Trophoblast cell (in vitro differentiated cells and primary cell): ENCODE data around the gene EHD3.
"Not testable (repeated sequence)": the region's sequence is repeated elsewhere in the genome, so short reads cannot be mapped to it uniquely, and the experiment has no call there.

Source experiments
- DNase-seq, 2 donors: peaks; one replicate each; pipeline ENCODE4 v3.0.0-alpha.2; 2016
- H2AFZ ChIP-seq: 2 replicates; pipeline ENCODE4 v1.6.1; 2013; ENCODE audit warnings: low read length, moderate library complexity, mild to moderate bottlenecking; ENCODE audit not compliant: insufficient read depth, poor library complexity
- H2AK5ac ChIP-seq: 2 replicates; pipeline ENCODE4 v1.6.1; 2013; ENCODE audit warnings: mild to moderate bottlenecking, low read length
- H2BK120ac ChIP-seq: 2 replicates; pipeline ENCODE4 v1.6.1; 2013; ENCODE audit warnings: low read length, mild to moderate bottlenecking, moderate library complexity; ENCODE audit not compliant: insufficient read depth, poor library complexity
- H2BK12ac ChIP-seq: 2 replicates; pipeline ENCODE4 v1.6.1; 2013; ENCODE audit warnings: mild to moderate bottlenecking, low read length, moderate library complexity
- H2BK5ac ChIP-seq: 2 replicates; pipeline ENCODE4 v1.6.1; 2013; ENCODE audit warnings: low read length, low read depth, moderate library complexity, mild to moderate bottlenecking; ENCODE audit not compliant: poor library complexity
- H3K14ac ChIP-seq: 2 replicates; pipeline ENCODE4 v1.6.1; 2013; ENCODE audit warnings: mild to moderate bottlenecking, low read length
- H3K18ac ChIP-seq: 2 replicates; pipeline ENCODE4 v1.6.1; 2013; ENCODE audit warnings: mild to moderate bottlenecking, low read length
- H3K23ac ChIP-seq: 2 replicates; pipeline ENCODE4 v1.6.1; 2013; ENCODE audit warnings: low read length
- H3K27ac ChIP-seq: 2 replicates; pipeline ENCODE4 v1.5.1; 2013; ENCODE audit warnings: low read depth, mild to moderate bottlenecking, inconsistent platforms, low read length, moderate library complexity
- H3K27me3 ChIP-seq: 2 replicates; pipeline ENCODE4 v1.6.1; 2013; ENCODE audit warnings: inconsistent platforms, mild to moderate bottlenecking, low read length, moderate library complexity; ENCODE audit not compliant: insufficient read depth
- H3K36me3 ChIP-seq, 2 experiments: 1 replicate in 1 of 2; 2 replicates in 1 of 2; pipeline ENCODE4 v1.6.1; 2013; ENCODE audit warnings: low read length in 2 of 2, mild to moderate bottlenecking in 2 of 2, moderate library complexity in 1 of 2; ENCODE audit not compliant: insufficient read depth in 2 of 2, control insufficient read depth in 1 of 2
- H3K4ac ChIP-seq: 2 replicates; pipeline ENCODE4 v1.6.1; 2013; ENCODE audit warnings: low read depth, mild to moderate bottlenecking, low read length, moderate library complexity
- H3K4me1 ChIP-seq, 2 experiments: 1 replicate in 1 of 2; 2 replicates in 1 of 2; pipeline ENCODE4 v1.6.1; 2013; ENCODE audit warnings: low read length in 2 of 2, mild to moderate bottlenecking in 2 of 2, moderate library complexity in 1 of 2; ENCODE audit not compliant: insufficient read depth in 2 of 2, control insufficient read depth in 1 of 2
- H3K4me2 ChIP-seq: 2 replicates; pipeline ENCODE4 v1.6.1; 2013; ENCODE audit warnings: inconsistent platforms, mild to moderate bottlenecking, low read length, moderate library complexity
- H3K4me3 ChIP-seq: 2 replicates; pipeline ENCODE4 v1.5.1; 2013; ENCODE audit warnings: mild to moderate bottlenecking, low read depth, low read length, inconsistent platforms
- H3K79me1 ChIP-seq: one replicate; pipeline ENCODE4 v1.6.1; 2013; ENCODE audit warnings: low read length
- H3K79me2 ChIP-seq: 2 replicates; pipeline ENCODE4 v1.6.1; 2013; ENCODE audit warnings: low read length, mild to moderate bottlenecking; ENCODE audit not compliant: control insufficient read depth, insufficient read depth, poor library complexity
- H3K9ac ChIP-seq: 2 replicates; pipeline ENCODE4 v1.6.1; 2013; ENCODE audit warnings: mild to moderate bottlenecking, low read length
- H3K9me3 ChIP-seq: 2 replicates; pipeline ENCODE4 v1.6.1; 2013; ENCODE audit warnings: low read depth, mild to moderate bottlenecking, control low read depth, inconsistent platforms, low read length; ENCODE audit not compliant: insufficient read depth
- H4K12ac ChIP-seq: 2 replicates; pipeline ENCODE4 v1.6.1; 2013; ENCODE audit warnings: low read depth, mild to moderate bottlenecking, low read length, moderate library complexity
- H4K8ac ChIP-seq: 2 replicates; pipeline ENCODE4 v1.6.1; 2013; ENCODE audit warnings: low read depth, mild to moderate bottlenecking, low read length, moderate library complexity
- H4K91ac ChIP-seq: one replicate; pipeline ENCODE4 v1.6.1; 2013; ENCODE audit warnings: low read depth, mild to moderate bottlenecking, low read length, moderate library complexity
- WGBS: extraction: QIAGEN DNeasy Blood & Tissue Kit; methylation state at CpG from one replicate; pipeline ENCODE4 v1.1.7; 2013; ENCODE audit warnings: missing lambda C conversion rate; ENCODE audit not compliant: insufficient read length, insufficient coverage; ENCODE audit errors: extremely low coverage; 5-methylcytosine and 5-hydroxymethylcytosine counted together

EHD3 gene

DNA sequence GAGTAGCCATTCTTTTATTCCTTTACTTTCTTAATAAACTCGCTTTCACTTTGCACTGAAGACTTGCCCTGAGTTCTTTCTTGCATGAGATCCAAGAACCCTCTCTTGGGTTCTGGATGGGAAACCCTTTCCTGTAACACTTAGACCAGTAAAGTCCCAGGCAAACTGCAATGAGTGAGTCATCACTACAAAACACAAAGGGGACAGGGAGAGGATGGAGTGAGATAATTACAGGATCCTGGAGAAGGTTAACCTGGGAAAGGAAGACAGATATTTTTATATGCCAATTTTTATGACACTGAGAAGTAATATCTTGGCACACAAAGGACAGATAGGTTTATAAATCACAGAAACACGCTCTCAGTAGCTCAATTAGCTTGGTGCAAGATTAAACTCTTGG is 48.7 kb downstream of the EHD3 start:
- peak overlapping the region; percentile 62 for H3K14ac ChIP-seq
- DNase-seq, result peak in 1 of 2 donors; percentile 21
- H3K79me1 ChIP-seq, result peaks cover 39% of the 10 kb centered on the region
- H3K9ac ChIP-seq, result no peak overlapping the region
- H3K4ac ChIP-seq, result peak overlapping the region; percentile 30
- H3K4me3 ChIP-seq, result no peak overlapping the region
- no peaks in the 10 kb centered on the region for H3K27me3 ChIP-seq
- no CpG with 5 or more reads among the region's 2 CpGs for WGBS
- peak overlapping the region; percentile 76 for H4K8ac ChIP-seq
- H4K91ac ChIP-seq, result peak overlapping the region; percentile 80
- no peaks in the 10 kb centered on the region for H3K36me3 ChIP-seq
- H3K4me1 ChIP-seq, result peaks cover 18 to 36% of the 10 kb centered on the region in 2 experiments
- no peak overlapping the region for H2AFZ ChIP-seq
- H3K79me2 ChIP-seq, result no peaks in the 10 kb centered on the region
- peak overlapping the region; percentile 89 for H2BK120ac ChIP-seq
- H3K18ac ChIP-seq, result no peak overlapping the region
- no peak overlapping the region for H4K12ac ChIP-seq
- peak overlapping the region; percentile 56 for H3K27ac ChIP-seq
- H3K9me3 ChIP-seq, result peaks cover 4% of the 10 kb centered on the region
- no peak overlapping the region for H3K23ac ChIP-seq
- H2BK12ac ChIP-seq, result peak overlapping the region; percentile 84
- peak overlapping the region; percentile 31 for H2AK5ac ChIP-seq
- peak overlapping the region; percentile 52 for H2BK5ac ChIP-seq
- no peak overlapping the region for H3K4me2 ChIP-seq

DNA sequence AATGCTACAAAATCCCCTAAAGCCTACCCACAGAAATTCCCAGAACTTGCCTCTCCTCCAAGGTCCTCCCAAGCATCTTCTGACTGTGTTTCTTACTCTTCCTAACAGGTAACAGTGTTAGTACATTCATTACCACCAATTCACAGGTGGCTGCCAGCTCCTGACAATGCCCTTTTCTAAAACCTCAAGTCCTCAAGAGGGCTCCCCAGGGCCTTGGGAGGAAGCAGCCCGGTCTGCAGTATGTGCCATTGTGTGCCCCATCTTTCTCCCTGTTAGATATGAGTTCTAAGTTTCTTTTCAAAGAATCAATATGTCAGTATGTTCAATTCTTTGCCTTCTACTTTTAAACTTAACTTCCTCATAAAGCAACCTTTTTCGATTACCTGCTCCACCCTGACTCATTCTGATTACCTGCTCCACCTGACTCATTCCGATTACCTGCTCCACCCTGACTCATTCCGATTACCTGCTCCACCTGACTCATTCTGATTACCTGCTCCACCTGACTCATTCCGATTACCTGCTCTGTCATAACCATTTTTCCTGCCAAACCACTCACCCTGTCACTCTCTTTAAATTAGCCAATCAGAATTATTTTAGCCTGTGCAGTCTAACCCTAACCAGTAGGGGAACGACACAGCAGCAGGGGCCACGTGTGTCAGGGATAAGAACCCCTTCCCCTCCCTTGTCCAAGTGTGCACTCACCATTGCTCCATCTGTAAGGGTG is 49.4 kb downstream of the EHD3 start:
- Histone ChIP-seq H4K91ac (peak overlapping the region; percentile 80), H3K4me1 (peaks cover 23 to 43% of the 10 kb centered on the region in 2 experiments), H2BK5ac (peak overlapping the region; percentile 85), H3K79me1 (peaks cover 44% of the 10 kb centered on the region), H3K4ac (peak overlapping the region; percentile 30), H3K14ac (peak overlapping the region; percentile 62), H4K8ac (peak overlapping the region; percentile 76), H2BK12ac (peak overlapping the region; percentile 84), H3K27ac (peak overlapping the region; percentile 69), H2AK5ac (peak overlapping the region; percentile 71), H2BK120ac (peak overlapping the region; percentile 89)
- not testable (repeated sequence) for H3K79me2 ChIP-seq, H4K12ac ChIP-seq, H3K18ac ChIP-seq, H3K4me2 ChIP-seq, H3K9ac ChIP-seq, H3K36me3 ChIP-seq, H3K23ac ChIP-seq, H2AFZ ChIP-seq, H3K27me3 ChIP-seq, H3K9me3 ChIP-seq, H3K4me3 ChIP-seq
- WGBS, result no CpG with 5 or more reads among the region's 7 CpGs
- peak in 1 of 2 donors; percentile 54 for DNase-seq

DNA sequence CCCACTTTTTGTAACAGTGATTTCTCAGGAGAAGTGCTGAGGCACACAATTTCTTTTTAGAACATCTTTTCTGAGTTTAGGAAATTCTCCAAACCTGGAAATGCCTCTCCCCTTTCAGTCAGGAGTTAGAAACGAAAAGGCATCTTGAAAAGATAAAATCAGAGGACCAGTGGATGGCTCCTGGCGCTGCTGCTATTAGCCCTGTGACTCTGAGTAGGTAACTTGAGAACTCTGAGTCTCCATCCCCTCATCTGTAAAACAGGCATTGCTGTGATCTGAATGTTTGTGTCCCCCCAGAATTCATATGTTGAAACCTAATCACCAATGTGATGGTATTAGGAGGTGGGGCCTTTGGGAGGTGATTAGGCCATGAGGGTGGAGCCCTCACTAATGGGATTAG is 50.2 kb downstream of the EHD3 start:
- Histone ChIP-seq H2AK5ac (no peak overlapping the region), H3K27me3 (no peaks in the 10 kb centered on the region), H2BK120ac (peak overlapping the region; percentile 83), H4K8ac (peak overlapping the region; percentile 61), H3K79me2 (no peaks in the 10 kb centered on the region), H3K4me2 (no peak overlapping the region), H3K36me3 (no peaks in the 10 kb centered on the region), H4K12ac (no peak overlapping the region), H3K79me1 (peaks cover 42% of the 10 kb centered on the region), H3K9ac (no peak overlapping the region), H3K18ac (no peak overlapping the region), H3K9me3 (peaks cover 4% of the 10 kb centered on the region), H2BK5ac (peak overlapping the region; percentile 85), H4K91ac (peak overlapping the region; percentile 58), H2BK12ac (peak overlapping the region; percentile 74), H3K4me3 (no peak overlapping the region), H3K4me1 (peaks cover 24 to 37% of the 10 kb centered on the region in 2 experiments), H3K27ac (peak overlapping the region; percentile 83), H3K14ac (no peak overlapping the region), H3K23ac (no peak overlapping the region), H3K4ac (no peak overlapping the region), H2AFZ (no peak overlapping the region)
- DNase-seq, result peak in 1 of 2 donors; percentile 38
- no CpG with 5 or more reads among the region's 2 CpGs for WGBS

DNA sequence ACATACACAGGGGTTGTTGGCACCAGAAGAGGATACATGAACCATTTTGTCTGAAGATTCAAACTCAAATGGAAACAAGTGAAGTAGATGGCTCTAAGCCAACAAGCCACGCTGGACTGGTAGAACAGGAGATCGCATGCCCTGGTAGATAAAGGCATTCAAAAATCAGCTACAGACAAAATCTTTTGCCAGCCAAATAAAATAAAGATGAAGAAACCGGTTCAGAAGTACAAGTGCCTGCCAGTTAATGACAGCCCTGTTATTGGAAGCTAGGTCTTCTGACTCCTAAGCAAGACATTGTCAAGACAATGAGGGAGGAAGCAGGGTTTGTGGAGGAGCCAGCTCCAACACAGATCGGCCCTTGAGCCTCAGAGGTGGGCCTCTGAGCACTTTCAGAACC is 52.3 kb downstream of the EHD3 start:
- H2BK120ac ChIP-seq, result peak overlapping the region; percentile 68
- no peaks in the 10 kb centered on the region for H3K36me3 ChIP-seq
- H2AK5ac ChIP-seq, result peak overlapping the region; percentile 60
- peaks cover 40% of the 10 kb centered on the region for H3K79me1 ChIP-seq
- no peak overlapping the region for H3K9ac ChIP-seq
- H3K79me2 ChIP-seq, result no peaks in the 10 kb centered on the region
- no CpG with 5 or more reads among the region's 4 CpGs for WGBS
- peaks cover 24 to 36% of the 10 kb centered on the region in 2 experiments for H3K4me1 ChIP-seq
- no peaks in the 10 kb centered on the region for H3K9me3 ChIP-seq
- peak overlapping the region; percentile 45 for H2BK5ac ChIP-seq
- H3K14ac ChIP-seq, result peak overlapping the region; percentile 45
- H4K12ac ChIP-seq, result no peak overlapping the region
- H3K23ac ChIP-seq, result no peak overlapping the region
- H3K27ac ChIP-seq, result no peak overlapping the region
- DNase-seq, result no peak
- peak overlapping the region; percentile 48 for H4K8ac ChIP-seq
- H3K27me3 ChIP-seq, result no peaks in the 10 kb centered on the region
- peak overlapping the region; percentile 40 for H3K4ac ChIP-seq
- no peak overlapping the region for H3K4me3 ChIP-seq
- no peak overlapping the region for H3K4me2 ChIP-seq
- H4K91ac ChIP-seq, result peak overlapping the region; percentile 66
- H3K18ac ChIP-seq, result peak overlapping the region; percentile 23
- no peak overlapping the region for H2AFZ ChIP-seq
- H2BK12ac ChIP-seq, result peak overlapping the region; percentile 88
